Measurements from ENCODE around the gene KLHL30.

DNA sequence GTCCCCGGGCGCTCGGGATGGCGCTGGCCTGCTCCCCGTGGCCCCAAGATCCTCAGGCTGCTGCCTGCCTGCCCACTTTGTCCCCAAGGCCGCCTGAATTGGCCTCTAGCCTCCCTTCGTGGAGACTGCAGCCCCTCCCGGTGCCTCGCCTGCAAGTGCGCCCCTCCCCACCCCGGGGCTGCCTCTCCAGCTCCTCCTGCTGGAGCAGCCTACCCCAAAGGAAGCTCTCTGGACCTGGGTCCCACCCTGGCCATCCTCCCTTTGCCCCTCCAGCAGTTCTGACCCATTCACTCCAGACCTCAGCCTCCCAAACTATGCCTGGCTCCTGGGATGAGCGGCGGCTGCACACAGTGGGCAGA is 32.1 kb upstream of the KLHL30 start:
- TF ChIP-seq GATA2 (IDR thresholded peaks at IDR 0.05; ENCODE audit: low read depth, low read length) (no peak), GATA3 (IDR thresholded peaks at IDR 0.05; ENCODE audit: low read depth, low read length) (no peak)

All from SH-SY5Y (cell line).